Fibroblast of the aortic adventitia (primary cell): ENCODE results near the gene GPR162. TPM values are rescaled to one million over a fixed set of nuclear protein-coding genes. Genes with fewer than 3 reads are reported as not detected.

ENCODE experiments used
- DNase-seq: peaks from one replicate; pipeline ENCODE4 v3.0.0-alpha.2; 2010; ENCODE audit warnings: low read depth
- H3K4me3 ChIP-seq: 2 replicates; pipeline ENCODE4 v1.5.1; 2011; ENCODE audit warnings: low read depth, mild to moderate bottlenecking, control low read depth, low read length, moderate library complexity
- CTCF ChIP-seq: IDR thresholded peaks from 2 replicates; pipeline ENCODE4 v1.5.1; 2011; ENCODE audit warnings: mild to moderate bottlenecking, low read length, control low read depth, inconsistent platforms; ENCODE audit not compliant: insufficient read depth
- total RNA-seq: library from RNA; depleted of rRNA; stranded (reverse); fragments of >200 nt; gene quantifications from 2 replicates; pipeline ENCODE4 v1.2.3, GENCODE V29; 2012; ENCODE audit warnings: low replicate concordance

The GPR162 gene
- total RNA-seq, 1 donor: 2.6 TPM

DNA sequence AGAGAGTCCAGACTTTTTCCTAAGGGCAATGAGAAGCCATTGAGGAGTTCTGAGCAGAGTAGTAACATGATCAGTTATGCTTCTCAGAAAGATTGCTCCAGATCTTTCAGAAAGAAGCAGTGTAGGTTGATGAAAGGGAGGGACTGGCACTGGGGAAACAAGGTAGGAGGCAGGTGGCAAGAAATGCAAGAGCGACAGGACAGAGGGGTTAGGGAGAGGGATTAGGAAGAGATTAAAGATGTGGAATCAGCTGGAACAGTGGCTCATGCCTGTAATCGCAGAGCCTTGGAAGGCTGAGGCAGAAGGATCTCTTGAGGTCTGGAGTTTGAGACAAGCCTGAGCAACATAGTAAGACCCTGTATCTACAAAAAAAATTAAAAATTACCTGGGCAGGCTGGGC, 26.1 kb downstream of the GPR162 start:
- no peak for TF ChIP-seq CTCF
- DNase-seq: no peak
- H3K4me3 ChIP-seq: no peak overlapping the region

DNA sequence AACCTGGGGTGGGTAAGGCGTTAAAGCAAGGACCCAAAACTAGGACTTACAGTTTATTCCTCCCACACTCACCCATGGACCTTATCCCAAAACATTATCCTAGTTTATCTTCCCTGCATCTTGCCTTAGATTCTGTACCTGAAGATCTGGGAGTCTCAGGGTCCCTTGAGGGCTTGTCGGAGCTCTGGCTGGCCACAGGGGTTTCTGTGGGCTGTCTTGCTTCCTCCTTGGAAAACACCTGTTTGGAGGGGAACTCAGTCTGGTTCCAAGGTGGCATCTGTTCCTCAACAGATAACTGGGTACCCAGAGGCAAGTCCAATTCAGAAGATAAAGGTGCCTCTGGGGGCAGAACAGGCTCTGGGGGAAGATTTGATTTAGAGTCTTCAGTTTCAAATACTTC, 27.8 kb downstream of the GPR162 start:
- H3K4me3 ChIP-seq: no peak overlapping the region
- no peak for DNase-seq
- TF ChIP-seq CTCF: no peak

- no peak for DNase-seq
Measured at GRCh38 chr12:6849976-6850560, 28.4 kb downstream of the GPR162 start.

DNA sequence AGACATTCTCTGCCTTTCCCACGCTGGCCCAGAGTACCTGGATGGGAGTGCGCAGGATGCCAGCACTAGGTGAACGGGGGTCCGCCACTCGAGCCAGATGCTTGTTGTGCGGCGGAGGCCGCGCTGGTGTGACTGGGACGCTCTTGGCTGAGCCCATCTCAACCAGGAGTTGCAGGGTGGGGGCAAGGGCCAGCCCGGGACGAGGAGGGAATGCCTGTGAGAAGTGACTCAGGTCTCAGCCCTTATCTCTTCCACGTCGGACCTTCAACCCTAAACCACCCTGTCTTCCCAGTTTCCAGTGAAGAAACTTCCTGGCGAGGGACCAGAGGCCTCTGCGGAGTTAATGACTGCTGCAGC, 29.2 kb downstream of the GPR162 start:
- no peak for TF ChIP-seq CTCF
- no peak for DNase-seq
- H3K4me3 ChIP-seq: peak overlapping the region; percentile 61

More at GRCh38 chr12:6849976-6850560, 28.4 kb downstream of the GPR162 start:
- TF ChIP-seq CTCF: no peak
- peak overlapping the region; percentile 61 for H3K4me3 ChIP-seq

GRCh38 chr12:6851153-6851920, 29.7 kb downstream of the GPR162 start, which contains the start of gene CDCA3:
Gene CDCA3, minus strand, starts transcription at chr12:6851286. Its CDS starts 334 bp downstream, at chr12:6850952.
- no peak for TF ChIP-seq CTCF
- H3K4me3 ChIP-seq: peak within 1 kb of the TSS; percentile 97
- peak; percentile 99 for DNase-seq

DNA sequence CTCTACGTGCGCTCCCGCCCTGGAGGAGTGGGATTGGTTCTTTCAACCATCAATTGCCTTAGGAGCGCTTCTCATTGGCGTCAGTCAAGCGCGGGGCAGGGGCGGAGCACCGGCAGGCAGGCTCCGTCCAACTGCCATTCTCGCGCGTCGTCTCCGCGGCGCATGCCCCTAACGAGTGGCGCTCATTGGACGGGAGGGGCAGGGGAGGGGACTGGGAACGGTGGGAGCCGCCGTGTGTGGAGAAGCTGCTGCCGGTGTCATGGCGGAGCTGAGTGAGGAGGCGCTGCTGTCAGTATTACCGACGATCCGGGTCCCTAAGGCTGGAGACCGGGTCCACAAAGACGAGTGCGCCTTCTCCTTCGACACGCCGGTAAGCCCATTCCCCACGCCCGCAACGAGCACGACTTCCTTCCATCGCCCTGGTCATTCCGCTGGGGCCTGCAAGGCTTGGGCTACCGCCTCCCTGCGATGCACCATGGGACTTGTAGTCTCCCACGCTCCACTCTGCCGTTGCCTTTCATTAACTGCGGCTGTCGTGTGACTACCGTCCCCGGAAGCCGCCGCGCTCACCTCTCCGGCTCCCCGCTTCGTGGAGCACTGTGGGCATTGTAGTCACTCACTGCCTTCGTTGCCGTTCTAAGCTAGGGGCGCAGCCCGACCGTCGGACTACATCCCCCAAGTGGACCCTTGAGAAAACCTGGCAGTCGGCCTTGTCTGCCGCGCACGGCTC, 30.5 kb downstream of the GPR162 start, which contains the start of gene USP5:
Gene USP5, plus strand, starts transcription at position 230 of the 730 bp plus-strand sequence. Its CDS starts 30 bp downstream, at position 260.
- peak within 1 kb of the TSS; percentile 97 for H3K4me3 ChIP-seq
- TF ChIP-seq CTCF: no peak
- peak; percentile 100 for DNase-seq
